ENCODE measurements around the gene KAT7. TPM values are rescaled to one million over a fixed set of nuclear protein-coding genes. Genes with fewer than 3 reads are reported as not detected.

Gene KAT7
- polyA plus RNA-seq, 1 donor from 2014 or later: 31.0 TPM

DNA sequence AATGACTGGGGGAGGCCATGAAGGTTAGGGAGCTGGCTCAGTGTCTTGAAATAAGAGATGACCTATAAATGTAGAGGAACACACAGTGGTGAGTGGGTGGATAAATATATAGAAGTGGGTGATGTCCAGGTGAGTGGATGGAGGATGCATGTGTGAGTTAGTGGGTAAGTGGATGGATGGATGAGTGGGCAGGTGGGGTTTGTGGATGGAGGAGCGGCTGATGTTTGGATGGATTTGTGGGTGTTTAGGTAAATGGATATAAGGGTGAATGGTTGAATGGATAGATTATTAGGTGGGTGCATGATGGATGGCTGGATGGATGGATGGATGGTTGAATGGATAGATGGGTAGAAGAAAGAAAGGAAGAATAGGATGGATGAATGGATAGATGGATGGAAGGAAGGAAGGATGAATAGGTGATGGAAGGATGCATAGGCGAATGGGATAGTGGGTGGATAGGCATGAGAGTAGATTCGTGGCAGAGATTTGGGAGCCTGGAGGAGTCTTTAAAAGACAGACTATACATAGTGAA, 78.5 kb downstream of the KAT7 start:
- Histone ChIP-seq H2AFZ (ENCODE audit: low read depth, low read length) (no peak overlapping the region), H3K9ac (ENCODE audit: low read length) (no peak overlapping the region), H3K4me2 (ENCODE audit: low read length) (no peak overlapping the region), H3K36me3 (ENCODE audit: insufficient read depth, low read length) (no peaks in the 10 kb centered on the region), H3K79me2 (replicated peaks; ENCODE audit: insufficient read depth, low read length) (no peaks in the 10 kb centered on the region), H3F3A (ENCODE audit: insufficient read depth, low read length, poor library complexity, severe bottlenecking) (no peaks in the 10 kb centered on the region), H3K4me3 (ENCODE audit: low read length) (no peak overlapping the region), H3K9me3 (ENCODE audit: low read length) (no peaks in the 10 kb centered on the region), H3K27ac (ENCODE audit: low read length) (no peak overlapping the region), H3K27me3 (ENCODE audit: insufficient read depth, low read depth, low read length) (no peaks in the 10 kb centered on the region), H4K20me1 (ENCODE audit: insufficient read depth) (no peaks in the 10 kb centered on the region), H3K9me2 (ENCODE audit: insufficient read depth, low read length) (no peaks in the 10 kb centered on the region)
- TF ChIP-seq MXI1 (conservative IDR thresholded peaks at IDR 0.05; ENCODE audit: poor library complexity, severe bottlenecking): no peak
- TF ChIP-seq EP300 (conservative IDR thresholded peaks at IDR 0.05; ENCODE audit: poor library complexity, severe bottlenecking): no peak
- TF ChIP-seq RAD21 (conservative IDR thresholded peaks at IDR 0.05): no peak
- TF ChIP-seq, protein P1, sequence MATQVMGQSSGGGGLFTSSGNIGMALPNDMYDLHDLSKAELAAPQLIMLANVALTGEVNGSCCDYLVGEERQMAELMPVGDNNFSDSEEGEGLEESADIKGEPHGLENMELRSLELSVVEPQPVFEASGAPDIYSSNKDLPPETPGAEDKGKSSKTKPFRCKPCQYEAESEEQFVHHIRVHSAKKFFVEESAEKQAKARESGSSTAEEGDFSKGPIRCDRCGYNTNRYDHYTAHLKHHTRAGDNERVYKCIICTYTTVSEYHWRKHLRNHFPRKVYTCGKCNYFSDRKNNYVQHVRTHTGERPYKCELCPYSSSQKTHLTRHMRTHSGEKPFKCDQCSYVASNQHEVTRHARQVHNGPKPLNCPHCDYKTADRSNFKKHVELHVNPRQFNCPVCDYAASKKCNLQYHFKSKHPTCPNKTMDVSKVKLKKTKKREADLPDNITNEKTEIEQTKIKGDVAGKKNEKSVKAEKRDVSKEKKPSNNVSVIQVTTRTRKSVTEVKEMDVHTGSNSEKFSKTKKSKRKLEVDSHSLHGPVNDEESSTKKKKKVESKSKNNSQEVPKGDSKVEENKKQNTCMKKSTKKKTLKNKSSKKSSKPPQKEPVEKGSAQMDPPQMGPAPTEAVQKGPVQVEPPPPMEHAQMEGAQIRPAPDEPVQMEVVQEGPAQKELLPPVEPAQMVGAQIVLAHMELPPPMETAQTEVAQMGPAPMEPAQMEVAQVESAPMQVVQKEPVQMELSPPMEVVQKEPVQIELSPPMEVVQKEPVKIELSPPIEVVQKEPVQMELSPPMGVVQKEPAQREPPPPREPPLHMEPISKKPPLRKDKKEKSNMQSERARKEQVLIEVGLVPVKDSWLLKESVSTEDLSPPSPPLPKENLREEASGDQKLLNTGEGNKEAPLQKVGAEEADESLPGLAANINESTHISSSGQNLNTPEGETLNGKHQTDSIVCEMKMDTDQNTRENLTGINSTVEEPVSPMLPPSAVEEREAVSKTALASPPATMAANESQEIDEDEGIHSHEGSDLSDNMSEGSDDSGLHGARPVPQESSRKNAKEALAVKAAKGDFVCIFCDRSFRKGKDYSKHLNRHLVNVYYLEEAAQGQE (IDR thresholded peaks at IDR 0.05; ENCODE audit: borderline replicate concordance): no peak
- TF ChIP-seq POLR2AphosphoS5 (IDR thresholded peaks at IDR 0.05): no peak
- TF ChIP-seq EZH2 (IDR thresholded peaks at IDR 0.05; ENCODE audit: borderline replicate concordance, insufficient read depth, low read length, poor library complexity, severe bottlenecking): no peak
- no peak for TF ChIP-seq TAF1 (IDR thresholded peaks at IDR 0.05; ENCODE audit: low read depth)
- TF ChIP-seq, protein P2, sequence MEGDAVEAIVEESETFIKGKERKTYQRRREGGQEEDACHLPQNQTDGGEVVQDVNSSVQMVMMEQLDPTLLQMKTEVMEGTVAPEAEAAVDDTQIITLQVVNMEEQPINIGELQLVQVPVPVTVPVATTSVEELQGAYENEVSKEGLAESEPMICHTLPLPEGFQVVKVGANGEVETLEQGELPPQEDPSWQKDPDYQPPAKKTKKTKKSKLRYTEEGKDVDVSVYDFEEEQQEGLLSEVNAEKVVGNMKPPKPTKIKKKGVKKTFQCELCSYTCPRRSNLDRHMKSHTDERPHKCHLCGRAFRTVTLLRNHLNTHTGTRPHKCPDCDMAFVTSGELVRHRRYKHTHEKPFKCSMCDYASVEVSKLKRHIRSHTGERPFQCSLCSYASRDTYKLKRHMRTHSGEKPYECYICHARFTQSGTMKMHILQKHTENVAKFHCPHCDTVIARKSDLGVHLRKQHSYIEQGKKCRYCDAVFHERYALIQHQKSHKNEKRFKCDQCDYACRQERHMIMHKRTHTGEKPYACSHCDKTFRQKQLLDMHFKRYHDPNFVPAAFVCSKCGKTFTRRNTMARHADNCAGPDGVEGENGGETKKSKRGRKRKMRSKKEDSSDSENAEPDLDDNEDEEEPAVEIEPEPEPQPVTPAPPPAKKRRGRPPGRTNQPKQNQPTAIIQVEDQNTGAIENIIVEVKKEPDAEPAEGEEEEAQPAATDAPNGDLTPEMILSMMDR (IDR thresholded peaks at IDR 0.05; ENCODE audit: poor library complexity, severe bottlenecking): no peak
- TF ChIP-seq SMC3 (conservative IDR thresholded peaks at IDR 0.05; ENCODE audit: poor library complexity): no peak

DNA sequence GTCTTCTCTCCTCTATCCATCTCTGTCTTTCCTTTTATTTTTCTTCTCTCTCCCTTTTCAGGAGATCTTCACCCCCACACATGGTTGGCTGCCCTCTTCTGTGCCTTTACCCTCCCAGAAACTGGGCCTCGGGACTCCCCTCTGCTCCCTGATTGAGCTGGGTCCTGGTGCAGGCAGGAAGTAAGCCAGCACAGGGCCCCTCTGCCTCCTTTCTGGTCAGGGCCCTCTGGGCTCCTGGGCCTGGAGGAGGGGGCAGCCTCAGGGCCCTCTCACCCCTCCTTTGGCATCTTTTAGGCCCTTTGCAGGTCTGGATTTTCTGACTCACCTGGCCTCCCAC, 80.5 kb downstream of the KAT7 start:
- TF ChIP-seq POLR2AphosphoS5 (IDR thresholded peaks at IDR 0.05): no peak
- TF ChIP-seq, protein P1 (IDR thresholded peaks at IDR 0.05; ENCODE audit: borderline replicate concordance): no peak
- TF ChIP-seq EZH2 (IDR thresholded peaks at IDR 0.05; ENCODE audit: borderline replicate concordance, insufficient read depth, low read length, poor library complexity, severe bottlenecking): no peak
- TF ChIP-seq, protein P2 (IDR thresholded peaks at IDR 0.05; ENCODE audit: poor library complexity, severe bottlenecking): no peak
- TF ChIP-seq TAF1 (IDR thresholded peaks at IDR 0.05; ENCODE audit: low read depth): no peak
- TF ChIP-seq SMC3 (conservative IDR thresholded peaks at IDR 0.05; ENCODE audit: poor library complexity): no peak
- no peak for TF ChIP-seq EP300 (conservative IDR thresholded peaks at IDR 0.05; ENCODE audit: poor library complexity, severe bottlenecking)
- no peak for TF ChIP-seq RAD21 (conservative IDR thresholded peaks at IDR 0.05)
- no peak for TF ChIP-seq MXI1 (conservative IDR thresholded peaks at IDR 0.05; ENCODE audit: poor library complexity, severe bottlenecking)
- H3F3A ChIP-seq (ENCODE audit: insufficient read depth, low read length, poor library complexity, severe bottlenecking): no peaks in the 10 kb centered on the region

More for the DNA sequence above, 80.5 kb downstream of the KAT7 start:
- Histone ChIP-seq H3K79me2 (replicated peaks; ENCODE audit: insufficient read depth, low read length) (no peaks in the 10 kb centered on the region), H3K4me2 (ENCODE audit: low read length) (no peak overlapping the region), H2AFZ (ENCODE audit: low read depth, low read length) (no peak overlapping the region), H3K9me2 (ENCODE audit: insufficient read depth, low read length) (no peaks in the 10 kb centered on the region), H3K4me3 (ENCODE audit: low read length) (no peak overlapping the region), H3K9ac (ENCODE audit: low read length) (no peak overlapping the region), H4K20me1 (ENCODE audit: insufficient read depth) (no peaks in the 10 kb centered on the region), H3K27ac (ENCODE audit: low read length) (no peak overlapping the region), H3K36me3 (ENCODE audit: insufficient read depth, low read length) (no peaks in the 10 kb centered on the region), H3K27me3 (ENCODE audit: insufficient read depth, low read depth, low read length) (no peaks in the 10 kb centered on the region), H3K9me3 (ENCODE audit: low read length) (no peaks in the 10 kb centered on the region)
